Nucleus accumbens (tissue), 56 donors: ENCODE results near the gene MITF.
A peak's percentile ranks its signal among the peaks of the same experiment; 100 is the strongest.

Experiments
- DNase-seq, 56 donors: peaks; one replicate each; lab custom pipeline; 2025; lab: John Stamatoyannopoulos, UW

Gene MITF

GRCh38 chr3:69724722-69725435 lies 14.4 kb upstream of the MITF start:
- DNase-seq = no peak

- DNase-seq = no peak
Measured at GRCh38 chr3:69725994-69726571, 13.2 kb upstream of the MITF start.

GRCh38 chr3:69729147-69729919 lies 9.9 kb upstream of the MITF start:
- no peak for DNase-seq

GRCh38 chr3:69731080-69731479 lies 8.2 kb upstream of the MITF start:
- DNase-seq = no peak

GRCh38 chr3:69735893-69736292 lies 3.4 kb upstream of the MITF start:
- DNase-seq = no peak

- no peak for DNase-seq
Measured at GRCh38 chr3:69737392-69737791, 1.9 kb upstream of the MITF start.

- DNase-seq = peak in 3 of 56 donors; percentile 0 to 39 (median 3)
Measured at GRCh38 chr3:69738315-69738714, 949 bp upstream of the MITF start.

GRCh38 chr3:69738859-69739203 lies 433 bp upstream of the MITF start:
- DNase-seq = no peak

GRCh38 chr3:69740103-69741021 lies 1.1 kb downstream of the MITF start:
- peak in 24 of 56 donors; percentile 2 to 48 (median 22) for DNase-seq

- DNase-seq = peak in 5 of 56 donors; percentile 15 to 48 (median 35)
Measured at GRCh38 chr3:69741032-69741767, 1.9 kb downstream of the MITF start.

GRCh38 chr3:69742391-69742790 lies 3.1 kb downstream of the MITF start:
- DNase-seq = no peak

- DNase-seq = no peak
Measured at GRCh38 chr3:69743975-69744906, 5.0 kb downstream of the MITF start.

- no peak for DNase-seq
Measured at GRCh38 chr3:69745505-69745904, 6.2 kb downstream of the MITF start.

GRCh38 chr3:69746119-69746518 lies 6.9 kb downstream of the MITF start:
- DNase-seq = no peak

GRCh38 chr3:69747511-69748258 lies 8.4 kb downstream of the MITF start:
- DNase-seq = no peak

GRCh38 chr3:69748503-69748902 lies 9.2 kb downstream of the MITF start:
- DNase-seq = no peak

- no peak for DNase-seq
Measured at GRCh38 chr3:69749461-69749860, 10.2 kb downstream of the MITF start.

- DNase-seq = no peak
Measured at GRCh38 chr3:69750549-69750948, 11.3 kb downstream of the MITF start.
